ENCODE data around the gene TRAK2.
A peak's percentile ranks its signal among the peaks of the same experiment; 100 is the strongest.
"Not testable (repeated sequence)": the region's sequence is repeated elsewhere in the genome, so short reads cannot be mapped to it uniquely, and the experiment has no call there.

The TRAK2 gene

DNA sequence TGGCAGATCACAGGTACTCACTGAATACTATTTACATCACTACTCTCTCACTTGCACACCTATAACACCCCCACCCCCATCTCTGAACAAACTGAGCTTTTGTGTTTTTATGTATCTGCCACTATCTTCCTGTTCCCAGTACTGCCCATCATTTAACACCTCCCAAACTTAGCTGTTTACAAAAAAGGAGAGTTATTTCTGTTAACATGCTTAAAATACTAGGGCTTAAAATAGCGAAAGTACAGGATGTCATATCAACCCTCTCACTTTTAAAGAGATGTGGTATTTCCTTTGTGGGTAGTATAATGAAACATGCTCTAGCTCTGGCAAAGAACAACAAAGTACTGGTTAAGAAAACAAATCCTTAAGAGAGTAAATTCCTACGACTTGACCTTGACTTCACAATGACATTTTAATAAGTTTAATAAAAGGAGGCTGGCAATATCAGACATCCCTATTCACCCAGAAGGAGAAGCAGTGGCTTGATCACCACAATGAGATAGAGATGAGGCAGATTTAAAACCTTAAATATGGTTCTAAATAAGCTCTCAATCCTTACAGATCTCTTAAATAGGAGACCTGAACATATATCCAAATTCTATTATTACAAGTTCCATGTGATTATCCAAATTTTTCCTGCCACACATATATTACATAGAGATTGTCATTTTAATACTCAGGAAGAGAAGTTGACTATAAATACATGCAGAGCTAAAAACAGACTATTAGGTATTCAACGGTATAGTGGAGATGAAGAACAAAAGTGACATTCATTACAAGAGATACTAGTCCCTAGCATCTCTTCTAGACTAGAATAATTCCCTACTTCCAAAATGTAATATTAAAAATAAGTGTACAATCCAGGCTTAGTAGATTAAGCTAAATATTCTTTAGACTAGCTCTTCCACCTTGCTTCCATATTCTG lies 36.9 kb downstream of the TRAK2 start:
- peak; percentile 9 for DNase-seq

GRCh38 chr2:201413552-201413951 lies 37.7 kb downstream of the TRAK2 start:
- no peak for DNase-seq

GRCh38 chr2:201413143-201413542 lies 38.1 kb downstream of the TRAK2 start:
- no peak for DNase-seq

DNA sequence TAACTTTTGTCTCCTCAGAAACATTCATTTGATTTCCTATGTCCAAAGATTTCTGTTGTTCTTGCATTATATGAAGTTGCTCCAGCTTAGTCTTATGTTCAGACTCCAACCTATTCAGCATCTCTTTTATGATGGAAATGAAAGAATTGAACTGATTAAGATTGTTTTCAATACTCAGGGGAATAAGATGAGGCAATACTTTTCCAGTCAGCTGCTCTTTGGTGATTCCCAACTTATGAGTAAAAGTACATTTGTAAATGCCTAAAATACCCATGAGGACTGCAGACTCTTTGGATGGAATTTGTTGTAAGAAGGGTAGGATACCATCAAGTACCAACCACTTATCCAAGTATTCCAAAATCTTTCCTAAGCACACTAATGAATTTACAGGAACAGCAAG lies 39.8 kb downstream of the TRAK2 start:
- DNase-seq, result no peak

GRCh38 chr2:201408931-201409330 lies 42.3 kb downstream of the TRAK2 start:
- no peak for DNase-seq

DNA sequence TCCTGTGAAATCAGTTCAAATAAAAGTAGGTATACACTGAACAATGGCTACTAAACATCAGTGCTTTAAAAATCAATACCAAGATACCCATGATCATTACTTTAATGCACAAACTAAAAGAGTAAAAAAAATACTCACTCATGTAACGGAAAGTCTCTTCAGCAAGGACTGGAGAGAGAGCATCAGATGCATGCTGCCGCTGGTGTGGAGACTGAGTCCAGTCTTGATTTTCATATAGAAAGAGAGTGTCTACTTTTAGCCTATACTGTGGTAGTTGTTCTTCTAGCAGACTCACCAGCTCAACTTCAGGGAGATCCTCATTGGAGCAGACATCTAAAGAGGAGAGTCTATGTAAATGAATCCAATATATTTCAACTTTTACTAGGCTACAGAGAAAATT lies 44.0 kb downstream of the TRAK2 start:
- DNase-seq, result no peak

DNA sequence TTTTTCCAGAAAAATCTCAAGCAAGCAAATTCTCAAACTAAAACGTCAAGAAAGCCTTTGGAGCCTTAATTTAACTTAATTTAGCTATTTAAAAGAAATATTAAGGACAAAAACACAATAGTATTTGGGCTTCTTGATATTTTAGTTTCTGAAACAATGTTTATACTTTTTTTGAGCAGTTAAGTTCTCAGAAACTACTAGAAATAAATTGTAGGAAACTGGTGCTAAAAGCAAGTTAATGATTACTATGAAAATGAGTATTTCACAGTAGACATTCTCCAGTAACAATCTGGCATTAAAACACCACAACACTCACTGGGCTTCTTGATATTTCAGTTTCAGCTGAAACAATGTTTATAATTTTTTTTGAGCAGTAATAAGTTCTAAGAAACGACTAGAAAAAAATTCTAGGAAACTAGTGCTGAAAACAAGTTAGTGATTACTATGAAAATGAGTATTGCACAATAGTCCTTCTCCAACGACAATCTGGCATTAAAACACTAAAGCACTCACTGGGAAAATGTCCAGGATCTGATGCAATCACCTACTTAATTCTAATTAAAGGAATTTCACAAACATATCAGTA lies 45.1 kb downstream of the TRAK2 start:
- DNase-seq, result no peak

DNA sequence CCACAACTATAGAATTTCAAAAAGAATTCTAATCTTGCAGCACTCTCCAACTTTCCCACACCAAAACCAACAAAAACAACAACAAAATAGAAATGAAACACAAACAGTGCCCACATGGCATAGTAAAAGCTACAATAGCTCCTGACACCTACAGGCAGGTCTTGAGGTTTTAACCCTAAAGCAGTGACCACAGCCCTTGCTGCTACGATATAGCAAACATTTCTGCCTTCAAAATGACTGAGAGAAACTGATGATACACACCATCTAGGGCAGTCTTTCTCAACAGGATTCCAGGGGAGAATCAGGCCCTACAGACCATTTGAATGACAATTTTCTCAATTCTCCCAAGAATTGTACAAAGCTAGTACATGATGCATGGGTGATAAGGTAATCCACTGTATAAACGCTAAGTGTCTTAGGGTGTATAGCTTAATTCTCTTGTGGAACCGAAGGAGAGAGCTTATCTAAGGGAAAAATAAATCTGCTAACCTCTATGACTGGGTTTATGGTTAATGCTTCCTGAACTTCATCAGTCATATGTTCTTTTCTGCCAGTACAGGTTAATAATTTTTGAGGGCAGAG lies 46.5 kb downstream of the TRAK2 start:
- no peak for DNase-seq

DNA sequence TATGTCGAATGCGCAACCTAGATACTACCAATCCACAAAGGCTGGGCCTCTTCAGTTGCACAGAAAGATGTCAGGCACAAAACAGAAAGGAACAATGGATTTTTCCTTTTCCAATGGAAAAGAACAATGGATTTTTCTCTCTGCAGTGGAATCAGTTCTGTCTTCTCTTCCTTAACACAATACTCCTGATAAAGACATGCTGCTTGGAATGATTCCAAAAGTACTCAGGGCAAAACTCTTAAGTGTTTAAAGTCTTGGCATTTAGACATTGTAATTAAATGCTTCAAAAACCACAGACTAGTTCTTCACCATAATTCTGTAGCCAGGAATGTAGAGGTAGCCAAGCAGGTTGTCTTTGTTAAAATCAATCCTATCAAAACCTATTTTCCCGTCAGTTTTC lies 47.4 kb downstream of the TRAK2 start:
- DNase-seq, result no peak

GRCh38 chr2:201402651-201403562 lies 48.4 kb downstream of the TRAK2 start:
- DNase-seq, result no peak

GRCh38 chr2:201401815-201402214 lies 49.4 kb downstream of the TRAK2 start:
- DNase-seq, result no peak

DNA sequence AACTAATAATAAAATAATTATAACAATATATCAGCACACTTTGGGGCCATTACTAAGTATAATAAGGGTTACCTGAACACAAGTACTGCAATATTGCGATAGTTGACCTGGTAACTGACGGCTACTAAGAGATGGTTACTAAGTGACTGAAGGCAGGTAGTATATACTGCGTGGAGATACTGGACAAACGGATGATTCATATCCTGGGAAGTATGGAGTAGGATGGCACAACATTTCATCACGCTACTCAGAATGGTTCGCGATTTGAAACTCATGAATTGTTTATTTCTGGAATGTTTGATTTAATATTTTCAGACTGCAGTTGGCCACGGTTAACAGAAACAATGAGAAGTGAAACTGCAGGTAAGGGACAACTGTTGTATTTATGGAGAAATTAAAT lies 54.7 kb downstream of the TRAK2 start:
- no peak for DNase-seq

DNA sequence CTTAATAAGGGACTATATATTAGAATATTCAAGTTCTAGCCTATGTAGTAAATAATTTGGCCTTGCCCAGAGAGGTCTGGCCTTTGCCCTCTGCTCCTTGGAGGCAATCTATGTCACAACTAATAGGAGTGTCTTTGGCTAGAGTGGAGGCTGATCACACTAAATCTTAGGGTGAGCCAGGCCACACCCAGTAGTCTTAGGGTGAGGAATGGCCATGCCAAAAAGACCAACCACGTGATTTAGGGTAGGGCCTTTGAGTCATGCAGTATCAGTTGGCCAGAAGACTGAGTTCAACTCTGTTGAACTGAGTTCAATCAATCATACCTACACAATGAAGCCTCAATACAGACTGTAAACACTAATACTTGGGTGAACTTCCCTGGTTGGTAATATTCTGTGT lies 68.1 kb downstream of the TRAK2 start:
- no peak for DNase-seq

GRCh38 chr2:201378496-201379397 lies 72.5 kb downstream of the TRAK2 start:
- no peak for DNase-seq

DNA sequence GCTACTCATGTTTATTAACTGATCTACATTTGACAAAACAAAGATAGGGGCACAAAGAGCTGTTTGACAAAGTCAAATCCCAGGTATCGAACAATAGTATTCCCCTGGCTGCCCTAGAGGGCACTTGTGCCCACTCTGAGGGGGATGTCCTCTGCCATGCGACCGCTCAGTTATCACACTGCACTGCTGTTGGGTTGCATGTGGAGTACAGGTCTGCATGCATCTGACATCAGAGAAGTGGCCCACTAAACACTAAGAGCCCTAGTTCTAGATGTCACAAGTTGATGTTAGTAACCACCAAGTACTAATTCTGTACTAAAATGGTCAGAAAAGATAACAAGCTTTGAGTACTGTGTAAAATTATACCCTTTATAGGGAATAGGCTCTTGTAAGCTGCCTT lies 74.0 kb downstream of the TRAK2 start:
- DNase-seq, result no peak

GRCh38 chr2:201369775-201370174 lies 81.5 kb downstream of the TRAK2 start:
- DNase-seq, result no peak

- not testable (repeated sequence) for DNase-seq
These were observed 81.9 kb downstream of the TRAK2 start for GRCh38 chr2:201369318-201369717.

- no peak for DNase-seq
These were observed 85.1 kb downstream of the TRAK2 start for GRCh38 chr2:201366146-201366545.

DNA sequence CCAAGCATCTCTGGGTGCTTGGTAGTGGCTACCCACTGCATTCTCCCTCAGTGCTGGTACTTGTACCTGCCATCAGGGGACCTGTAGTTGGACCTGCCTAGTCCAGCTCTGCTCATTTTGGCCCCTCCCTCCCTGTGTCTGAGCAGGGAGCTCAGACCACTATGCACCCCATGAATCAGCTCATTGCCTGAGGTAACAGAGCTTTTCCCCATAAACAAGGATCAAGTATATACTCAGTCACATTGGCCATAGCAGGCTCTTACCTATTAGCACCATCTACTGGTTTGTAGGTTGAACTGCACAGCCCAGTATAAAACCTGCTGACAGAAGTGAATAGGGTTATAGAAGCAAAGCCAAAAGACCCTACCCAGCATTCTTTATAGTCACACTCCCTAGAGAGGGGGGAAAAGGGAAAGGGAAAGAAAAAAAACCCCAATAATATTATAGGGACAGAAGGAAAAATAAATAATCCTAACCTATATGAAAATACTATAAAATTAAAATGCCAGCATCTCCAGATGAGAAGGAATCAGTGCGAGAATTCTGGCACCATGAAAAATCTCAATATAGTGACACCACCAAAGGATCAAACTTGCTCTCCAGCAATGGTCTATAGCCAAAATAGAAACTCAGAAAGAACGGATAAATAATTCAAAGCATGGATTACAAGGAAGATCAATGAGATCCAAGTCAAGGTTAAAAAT lies 87.2 kb downstream of the TRAK2 start:
- peak; percentile 40 for DNase-seq

- no peak for DNase-seq
These were observed 88.9 kb downstream of the TRAK2 start for GRCh38 chr2:201362396-201362795.

- DNase-seq, result no peak
These were observed 90.1 kb downstream of the TRAK2 start for GRCh38 chr2:201361078-201361733.

Data from central memory CD4-positive, alpha-beta T cell (primary cell).